ENCODE results near the gene TBC1D8. TPM values are rescaled to one million over a fixed set of nuclear protein-coding genes. Genes with fewer than 3 reads are reported as not detected.

Gene TBC1D8
- total RNA-seq, 1 experiment from 2014 or later, result 51.7 TPM

DNA sequence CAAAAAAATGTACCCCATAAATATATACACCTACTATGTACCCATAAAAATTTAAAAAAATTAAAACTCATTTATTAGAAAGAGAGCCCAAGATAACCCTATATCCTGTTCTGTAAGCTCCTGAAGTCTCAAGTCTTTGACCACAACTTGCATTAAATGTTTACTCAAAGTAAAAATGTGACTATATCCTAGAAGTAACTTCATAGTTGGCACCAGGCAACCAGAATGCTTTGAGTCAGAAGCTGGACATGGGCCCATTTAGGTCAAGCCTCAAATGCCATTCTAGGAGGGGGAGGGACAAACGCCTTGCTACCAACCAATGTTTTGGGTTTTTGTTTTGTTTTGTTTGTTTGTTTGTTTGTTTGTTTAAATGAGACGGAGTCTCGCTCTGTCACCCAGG lies 9.3 kb upstream of the TBC1D8 start (continued):
- TF ChIP-seq, protein P1, sequence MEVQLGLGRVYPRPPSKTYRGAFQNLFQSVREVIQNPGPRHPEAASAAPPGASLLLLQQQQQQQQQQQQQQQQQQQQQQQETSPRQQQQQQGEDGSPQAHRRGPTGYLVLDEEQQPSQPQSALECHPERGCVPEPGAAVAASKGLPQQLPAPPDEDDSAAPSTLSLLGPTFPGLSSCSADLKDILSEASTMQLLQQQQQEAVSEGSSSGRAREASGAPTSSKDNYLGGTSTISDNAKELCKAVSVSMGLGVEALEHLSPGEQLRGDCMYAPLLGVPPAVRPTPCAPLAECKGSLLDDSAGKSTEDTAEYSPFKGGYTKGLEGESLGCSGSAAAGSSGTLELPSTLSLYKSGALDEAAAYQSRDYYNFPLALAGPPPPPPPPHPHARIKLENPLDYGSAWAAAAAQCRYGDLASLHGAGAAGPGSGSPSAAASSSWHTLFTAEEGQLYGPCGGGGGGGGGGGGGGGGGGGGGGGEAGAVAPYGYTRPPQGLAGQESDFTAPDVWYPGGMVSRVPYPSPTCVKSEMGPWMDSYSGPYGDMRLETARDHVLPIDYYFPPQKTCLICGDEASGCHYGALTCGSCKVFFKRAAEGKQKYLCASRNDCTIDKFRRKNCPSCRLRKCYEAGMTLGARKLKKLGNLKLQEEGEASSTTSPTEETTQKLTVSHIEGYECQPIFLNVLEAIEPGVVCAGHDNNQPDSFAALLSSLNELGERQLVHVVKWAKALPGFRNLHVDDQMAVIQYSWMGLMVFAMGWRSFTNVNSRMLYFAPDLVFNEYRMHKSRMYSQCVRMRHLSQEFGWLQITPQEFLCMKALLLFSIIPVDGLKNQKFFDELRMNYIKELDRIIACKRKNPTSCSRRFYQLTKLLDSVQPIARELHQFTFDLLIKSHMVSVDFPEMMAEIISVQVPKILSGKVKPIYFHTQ (CRISPR knock-in tag; IDR thresholded peaks at IDR 0.05), result no peak

DNA sequence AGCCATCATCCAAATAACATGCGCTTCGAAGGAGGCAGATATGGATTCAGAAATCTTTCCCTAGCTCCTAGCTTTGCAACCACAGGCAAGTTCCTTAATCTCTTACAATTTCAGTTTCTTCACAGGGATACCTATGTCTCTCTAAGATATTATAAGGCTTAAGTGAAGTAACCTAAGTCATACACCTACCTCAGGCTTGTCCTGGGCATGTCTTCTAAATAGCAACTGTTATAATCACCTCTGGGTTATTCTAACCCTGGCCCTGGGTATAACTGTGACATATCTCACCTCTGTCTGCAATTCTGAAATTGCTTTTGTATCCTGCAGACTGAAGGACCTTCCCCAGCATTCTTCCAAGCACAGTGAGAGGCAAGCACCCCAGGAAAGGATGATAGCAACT lies 8.3 kb upstream of the TBC1D8 start:
- Mint-ChIP-seq H3K27ac (peak overlapping the region; percentile 8; the same call in 1 of the 2 replicates), H3K4me3 (no peak overlapping the region), H3K27me3 (ENCODE audit: low read depth) (no peaks in the 10 kb centered on the region; the same call in 1 of the 2 replicates), H3K4me1 (peaks cover 23% of the 10 kb centered on the region), H3K36me3 (peaks cover 12% of the 10 kb centered on the region), H3K9me3 (peaks cover 12% of the 10 kb centered on the region)
- CTCF ChIA-PET, result interaction anchor here (1.5 kb wide), 1 partner anchor 29 kb away, joined by 4 read pairs; no protein-coding TSS in a partner anchor
- TF ChIP-seq TP53 (CRISPR knock-in tag; IDR thresholded peaks at IDR 0.05), result no peak
- no peak for TF ChIP-seq JUN (CRISPR knock-in tag; IDR thresholded peaks at IDR 0.05)
- TF ChIP-seq ZNF671 (CRISPR knock-in tag; IDR thresholded peaks at IDR 0.05), result no peak
- TF ChIP-seq E2F4 (CRISPR knock-in tag; IDR thresholded peaks at IDR 0.05; ENCODE audit: borderline replicate concordance, low read depth), result no peak
- no peak for TF ChIP-seq FOXJ3 (CRISPR knock-in tag; IDR thresholded peaks at IDR 0.05; ENCODE audit: borderline replicate concordance)
- TF ChIP-seq, protein P2, sequence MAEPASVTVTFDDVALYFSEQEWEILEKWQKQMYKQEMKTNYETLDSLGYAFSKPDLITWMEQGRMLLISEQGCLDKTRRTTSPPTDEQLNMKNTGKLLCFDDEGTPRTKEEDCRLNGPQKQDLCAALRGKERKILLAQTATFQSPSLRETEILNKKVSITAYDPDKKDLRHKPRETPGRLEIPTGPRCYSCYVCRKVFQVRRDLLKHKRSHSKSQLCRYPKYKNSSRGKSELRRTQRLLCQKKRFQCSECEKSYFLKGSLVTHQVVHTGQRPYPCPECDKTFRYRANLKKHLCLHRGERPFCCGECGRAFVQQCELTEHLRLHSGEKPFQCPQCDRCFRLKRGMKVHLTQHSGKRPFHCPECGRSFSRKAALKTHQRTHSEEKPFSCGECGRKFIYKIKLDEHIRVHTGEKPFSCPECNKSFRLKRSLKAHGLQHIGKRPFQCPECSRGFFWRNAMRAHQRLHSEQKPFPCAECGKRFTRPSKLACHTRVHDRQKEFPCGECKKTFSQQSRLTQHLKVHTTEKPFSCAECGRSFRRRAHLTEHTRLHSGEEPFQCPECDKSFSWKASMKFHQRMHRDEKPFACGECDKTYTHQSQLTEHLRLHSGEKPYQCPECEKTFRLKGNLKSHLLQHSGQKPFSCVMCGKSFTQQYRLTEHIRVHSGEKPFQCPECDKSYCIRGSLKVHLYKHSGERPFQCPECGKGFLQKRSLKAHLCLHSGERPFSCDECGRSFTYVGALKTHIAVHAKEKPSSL (CRISPR knock-in tag; conservative IDR thresholded peaks at IDR 0.05), result no peak
- no peak for TF ChIP-seq ZNF263 (CRISPR knock-in tag; IDR thresholded peaks at IDR 0.05; ENCODE audit: low read depth)
- TF ChIP-seq MXD4 (CRISPR knock-in tag; IDR thresholded peaks at IDR 0.05; ENCODE audit: borderline replicate concordance), result no peak
- TF ChIP-seq IRF2 (CRISPR knock-in tag; IDR thresholded peaks at IDR 0.05; ENCODE audit: borderline replicate concordance, low read depth), result no peak
- TF ChIP-seq, protein P3, sequence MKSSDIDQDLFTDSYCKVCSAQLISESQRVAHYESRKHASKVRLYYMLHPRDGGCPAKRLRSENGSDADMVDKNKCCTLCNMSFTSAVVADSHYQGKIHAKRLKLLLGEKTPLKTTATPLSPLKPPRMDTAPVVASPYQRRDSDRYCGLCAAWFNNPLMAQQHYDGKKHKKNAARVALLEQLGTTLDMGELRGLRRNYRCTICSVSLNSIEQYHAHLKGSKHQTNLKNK (CRISPR knock-in tag; IDR thresholded peaks at IDR 0.05), result no peak
- no peak for TF ChIP-seq HMGXB4 (CRISPR knock-in tag; IDR thresholded peaks at IDR 0.05)
- TF ChIP-seq, protein P4, sequence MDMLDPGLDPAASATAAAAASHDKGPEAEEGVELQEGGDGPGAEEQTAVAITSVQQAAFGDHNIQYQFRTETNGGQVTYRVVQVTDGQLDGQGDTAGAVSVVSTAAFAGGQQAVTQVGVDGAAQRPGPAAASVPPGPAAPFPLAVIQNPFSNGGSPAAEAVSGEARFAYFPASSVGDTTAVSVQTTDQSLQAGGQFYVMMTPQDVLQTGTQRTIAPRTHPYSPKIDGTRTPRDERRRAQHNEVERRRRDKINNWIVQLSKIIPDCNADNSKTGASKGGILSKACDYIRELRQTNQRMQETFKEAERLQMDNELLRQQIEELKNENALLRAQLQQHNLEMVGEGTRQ (CRISPR knock-in tag; IDR thresholded peaks at IDR 0.05), result no peak
- ATAC-seq (no peak), DNase-seq (ENCODE audit: low spot score) (no peak)
- POLR2A ChIA-PET, result no interaction called here

DNA sequence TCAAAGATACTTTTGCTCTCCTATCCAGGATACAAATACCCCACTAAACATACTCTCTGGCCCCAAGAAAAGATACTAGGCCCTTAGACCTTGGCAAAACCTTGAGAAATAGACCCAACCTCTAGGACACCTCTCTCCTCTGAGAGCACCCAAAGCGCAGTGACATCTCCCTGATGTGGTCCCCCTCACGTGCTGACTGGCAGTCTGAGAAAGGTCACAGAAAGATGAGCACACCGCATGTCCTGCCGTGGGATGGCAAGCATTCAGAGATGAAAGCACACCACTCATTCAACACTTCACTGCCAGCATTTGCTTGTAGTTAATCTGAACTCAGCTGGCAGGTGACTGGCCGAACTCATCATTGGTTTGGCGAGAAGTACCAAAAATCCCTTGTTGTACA lies 6.1 kb upstream of the TBC1D8 start:
- no peak for TF ChIP-seq MXD4 (CRISPR knock-in tag; IDR thresholded peaks at IDR 0.05; ENCODE audit: borderline replicate concordance)
- no peak for TF ChIP-seq ZNF121 (CRISPR knock-in tag; IDR thresholded peaks at IDR 0.05)
- TF ChIP-seq USF1 (CRISPR knock-in tag; IDR thresholded peaks at IDR 0.05), result no peak
- no peak for TF ChIP-seq JUN (CRISPR knock-in tag; IDR thresholded peaks at IDR 0.05)
- no peak for TF ChIP-seq GTF2I (CRISPR knock-in tag; conservative IDR thresholded peaks at IDR 0.05)
- TF ChIP-seq, protein P5, sequence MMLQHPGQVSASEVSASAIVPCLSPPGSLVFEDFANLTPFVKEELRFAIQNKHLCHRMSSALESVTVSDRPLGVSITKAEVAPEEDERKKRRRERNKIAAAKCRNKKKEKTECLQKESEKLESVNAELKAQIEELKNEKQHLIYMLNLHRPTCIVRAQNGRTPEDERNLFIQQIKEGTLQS (CRISPR knock-in tag; conservative IDR thresholded peaks at IDR 0.05), result no peak
- ATAC-seq (no peak), DNase-seq (ENCODE audit: low spot score) (no peak)
- Mint-ChIP-seq H3K4me1 (peaks cover 30% of the 10 kb centered on the region), H3K27ac (no peak overlapping the region; the same call in 1 of the 2 replicates), H3K27me3 (ENCODE audit: low read depth) (no peaks in the 10 kb centered on the region; the same call in 1 of the 2 replicates), H3K9me3 (no peaks in the 10 kb centered on the region), H3K4me3 (no peak overlapping the region), H3K36me3 (no peaks in the 10 kb centered on the region)
- ChIA-PET CTCF (no interaction called here), POLR2A (no interaction called here)
